Esophagus squamous epithelium (tissue), 4 donors: ENCODE data around the gene TPM2.

Experiments
- CTCF ChIP-seq, 6 experiments: fragments of 450-650 bp in 4 of 6; fragments of 200-600 bp in 2 of 6; sonication (generic) in 2 of 6; IDR thresholded peaks; one replicate each; pipeline ENCODE4 v1.5.1; 2016 to 2019; ENCODE audit warnings: antibody characterized with exemption in 6 of 6, mild to moderate bottlenecking in 4 of 6, moderate library complexity in 4 of 6
- POLR2A ChIP-seq, 4 donors: fragments of 450-650 bp; IDR thresholded peaks; one replicate each; pipeline ENCODE4 v1.6.1; 2017; ENCODE audit warnings: antibody characterized with exemption in 4 of 4, mild to moderate bottlenecking in 4 of 4, moderate library complexity in 3 of 4

- TF ChIP-seq POLR2A (IDR thresholded peaks at IDR 0.05) = no peak
- TF ChIP-seq CTCF (IDR thresholded peaks at IDR 0.05) = no peak
Observed at GRCh38 chr9:35705372-35705771, 15.6 kb upstream of the TPM2 start.
